22Rv1 (cell line): ENCODE data around the gene VPS33A.

Source experiments
- H3K27ac ChIP-seq: fragments of 450-650 bp; 2 replicates; pipeline ENCODE4 v1.5.1; 2017
- ZFX ChIP-seq: fragments of 450-650 bp; IDR thresholded peaks from 2 replicates; pipeline ENCODE4 v1.6.1; 2017; ENCODE audit warnings: antibody characterized with exemption, borderline replicate concordance
- TF ChIP-seq, protein P1 (sequence below): fragments of 450-650 bp; IDR thresholded peaks from 2 replicates; pipeline ENCODE4 v1.5.1; 2017; ENCODE audit warnings: mild to moderate bottlenecking

The VPS33A gene

GRCh38 chr12:122304924-122305323 lies 38.6 kb upstream of the VPS33A start:
- peak overlapping the region; percentile 89 for H3K27ac ChIP-seq
- TF ChIP-seq, protein P1, sequence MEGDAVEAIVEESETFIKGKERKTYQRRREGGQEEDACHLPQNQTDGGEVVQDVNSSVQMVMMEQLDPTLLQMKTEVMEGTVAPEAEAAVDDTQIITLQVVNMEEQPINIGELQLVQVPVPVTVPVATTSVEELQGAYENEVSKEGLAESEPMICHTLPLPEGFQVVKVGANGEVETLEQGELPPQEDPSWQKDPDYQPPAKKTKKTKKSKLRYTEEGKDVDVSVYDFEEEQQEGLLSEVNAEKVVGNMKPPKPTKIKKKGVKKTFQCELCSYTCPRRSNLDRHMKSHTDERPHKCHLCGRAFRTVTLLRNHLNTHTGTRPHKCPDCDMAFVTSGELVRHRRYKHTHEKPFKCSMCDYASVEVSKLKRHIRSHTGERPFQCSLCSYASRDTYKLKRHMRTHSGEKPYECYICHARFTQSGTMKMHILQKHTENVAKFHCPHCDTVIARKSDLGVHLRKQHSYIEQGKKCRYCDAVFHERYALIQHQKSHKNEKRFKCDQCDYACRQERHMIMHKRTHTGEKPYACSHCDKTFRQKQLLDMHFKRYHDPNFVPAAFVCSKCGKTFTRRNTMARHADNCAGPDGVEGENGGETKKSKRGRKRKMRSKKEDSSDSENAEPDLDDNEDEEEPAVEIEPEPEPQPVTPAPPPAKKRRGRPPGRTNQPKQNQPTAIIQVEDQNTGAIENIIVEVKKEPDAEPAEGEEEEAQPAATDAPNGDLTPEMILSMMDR, result no peak
- TF ChIP-seq ZFX, result no peak

DNA sequence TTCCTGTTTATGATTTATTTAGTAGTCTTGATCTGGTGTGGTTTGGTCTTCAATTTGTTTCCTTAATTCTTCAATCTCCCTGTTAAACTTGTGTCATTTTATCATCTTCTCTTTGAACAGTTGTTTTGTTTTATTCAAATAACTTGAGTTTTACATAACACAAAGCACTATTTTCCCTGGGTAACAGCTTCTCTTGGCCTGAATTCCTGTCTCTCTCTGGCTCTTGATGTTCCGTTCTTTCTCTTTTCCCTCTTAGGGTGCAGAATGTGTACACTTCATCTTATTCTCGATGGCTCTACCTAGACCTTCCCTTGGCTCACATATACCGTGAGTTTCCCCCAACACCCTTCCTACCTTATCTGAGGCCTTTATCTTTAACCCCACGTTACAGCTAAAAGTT lies 36.8 kb upstream of the VPS33A start:
- H3K27ac ChIP-seq, result peak overlapping the region; percentile 89
- TF ChIP-seq, protein P1, result no peak
- no peak for TF ChIP-seq ZFX

GRCh38 chr12:122298071-122298748 lies 31.9 kb upstream of the VPS33A start:
- TF ChIP-seq, protein P1, result no peak
- TF ChIP-seq ZFX, result no peak
- H3K27ac ChIP-seq, result no peak overlapping the region

- no peak overlapping the region for H3K27ac ChIP-seq
- TF ChIP-seq ZFX, result no peak
- TF ChIP-seq, protein P1, result no peak
Measured at GRCh38 chr12:122297494-122297893, 31.2 kb upstream of the VPS33A start.

DNA sequence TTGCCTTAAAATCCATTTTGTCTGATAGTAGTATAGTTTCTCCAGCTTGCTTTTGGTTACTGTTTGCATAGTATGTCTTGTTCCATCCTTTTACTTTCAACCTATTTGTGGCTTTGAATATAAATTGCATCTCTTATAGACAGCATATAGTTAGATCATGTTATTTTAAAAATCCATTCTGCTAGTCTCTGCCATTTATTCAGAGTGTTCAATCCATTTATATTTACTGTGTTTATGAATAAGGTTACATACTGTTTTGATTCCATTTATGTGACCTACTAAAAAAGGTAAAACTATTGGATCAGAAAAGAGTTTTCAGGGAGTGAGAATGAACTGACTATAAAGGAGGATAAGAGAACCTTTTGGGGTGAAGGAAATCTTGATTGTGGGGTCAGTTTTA lies 29.6 kb upstream of the VPS33A start:
- no peak overlapping the region for H3K27ac ChIP-seq
- TF ChIP-seq ZFX, result no peak
- TF ChIP-seq, protein P1, result no peak

GRCh38 chr12:122293081-122293480 lies 26.8 kb upstream of the VPS33A start:
- TF ChIP-seq ZFX, result no peak
- TF ChIP-seq, protein P1, result no peak
- no peak overlapping the region for H3K27ac ChIP-seq

DNA sequence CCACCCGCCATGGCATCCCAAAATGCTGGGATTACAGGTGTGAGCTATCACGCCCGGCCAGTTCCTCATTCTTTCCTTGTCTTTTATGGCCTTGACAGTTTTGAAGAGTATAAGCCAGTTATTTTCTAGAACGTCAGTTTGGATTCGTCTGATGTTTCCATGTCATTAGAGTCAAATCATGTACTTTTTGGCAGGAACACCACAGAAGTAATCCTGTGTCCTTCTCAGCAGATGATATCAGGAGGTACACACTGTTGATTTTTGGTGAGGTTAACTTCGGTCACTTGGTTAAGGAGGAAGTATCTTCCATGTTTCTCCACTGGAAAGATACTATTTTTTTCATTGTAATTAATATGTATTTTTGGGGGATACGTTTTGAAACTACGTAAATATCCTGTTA lies 25.1 kb upstream of the VPS33A start:
- no peak overlapping the region for H3K27ac ChIP-seq
- TF ChIP-seq, protein P1, result no peak
- TF ChIP-seq ZFX, result no peak
